Fibroblast of skin of back (primary cell): ENCODE measurements around the gene PTPRM.

ENCODE experiments used
- DNase-seq: peaks from one replicate; pipeline ENCODE4 v3.0.0-alpha.2; 2013

Gene PTPRM

GRCh38 chr18:7567474-7568425, 634 bp downstream of the PTPRM start:
- peak; percentile 67 for DNase-seq

GRCh38 chr18:7568426-7568825, 1.3 kb downstream of the PTPRM start:
- peak; percentile 43 for DNase-seq

- DNase-seq: no peak
Observed at GRCh38 chr18:7571626-7572025, 4.5 kb downstream of the PTPRM start.

DNA sequence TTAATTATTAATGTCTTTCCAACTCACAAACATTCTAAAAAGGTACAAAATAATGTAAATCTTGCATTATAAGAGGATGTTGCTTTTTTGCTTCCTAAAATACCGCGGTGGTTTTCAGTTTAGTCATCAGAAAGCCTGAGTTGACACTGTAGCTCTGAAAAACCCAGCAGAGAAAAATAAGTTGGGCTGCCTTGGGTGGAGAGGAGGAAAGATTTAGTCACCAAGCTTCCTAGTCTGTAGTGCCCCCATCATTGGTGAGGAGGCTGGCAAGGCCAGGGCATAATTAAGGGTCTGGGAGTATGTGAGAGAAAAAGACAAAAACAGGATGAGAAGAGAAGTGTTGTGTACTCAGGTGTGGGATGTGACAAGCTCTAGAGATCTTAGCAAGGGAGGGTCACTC, 5.7 kb downstream of the PTPRM start:
- DNase-seq: peak; percentile 77

- peak; percentile 76 for DNase-seq
Observed at GRCh38 chr18:7575465-7576028, 8.4 kb downstream of the PTPRM start.

GRCh38 chr18:7576077-7576476, 9.0 kb downstream of the PTPRM start:
- DNase-seq: no peak

DNA sequence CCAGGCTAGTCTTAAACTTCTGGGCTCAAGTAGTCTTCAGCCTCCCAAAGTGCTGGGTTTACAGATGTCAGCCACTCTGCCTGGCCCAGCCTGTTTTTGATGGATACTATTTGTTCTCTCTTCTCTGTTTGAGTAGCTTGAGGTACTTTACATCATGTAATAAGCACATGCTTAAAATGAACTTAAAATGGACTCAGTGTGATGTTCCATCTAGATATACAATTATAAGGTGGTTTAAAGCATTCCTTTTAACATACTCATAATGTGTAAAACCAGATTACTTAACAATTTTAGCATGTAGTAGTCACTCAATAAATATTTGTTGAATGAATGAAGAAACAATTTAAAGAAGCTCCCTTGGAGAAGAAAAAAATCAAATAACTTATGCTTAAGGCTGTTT, 9.6 kb downstream of the PTPRM start:
- peak; percentile 85 for DNase-seq

GRCh38 chr18:7577706-7578105, 10.6 kb downstream of the PTPRM start:
- DNase-seq: peak; percentile 98

DNA sequence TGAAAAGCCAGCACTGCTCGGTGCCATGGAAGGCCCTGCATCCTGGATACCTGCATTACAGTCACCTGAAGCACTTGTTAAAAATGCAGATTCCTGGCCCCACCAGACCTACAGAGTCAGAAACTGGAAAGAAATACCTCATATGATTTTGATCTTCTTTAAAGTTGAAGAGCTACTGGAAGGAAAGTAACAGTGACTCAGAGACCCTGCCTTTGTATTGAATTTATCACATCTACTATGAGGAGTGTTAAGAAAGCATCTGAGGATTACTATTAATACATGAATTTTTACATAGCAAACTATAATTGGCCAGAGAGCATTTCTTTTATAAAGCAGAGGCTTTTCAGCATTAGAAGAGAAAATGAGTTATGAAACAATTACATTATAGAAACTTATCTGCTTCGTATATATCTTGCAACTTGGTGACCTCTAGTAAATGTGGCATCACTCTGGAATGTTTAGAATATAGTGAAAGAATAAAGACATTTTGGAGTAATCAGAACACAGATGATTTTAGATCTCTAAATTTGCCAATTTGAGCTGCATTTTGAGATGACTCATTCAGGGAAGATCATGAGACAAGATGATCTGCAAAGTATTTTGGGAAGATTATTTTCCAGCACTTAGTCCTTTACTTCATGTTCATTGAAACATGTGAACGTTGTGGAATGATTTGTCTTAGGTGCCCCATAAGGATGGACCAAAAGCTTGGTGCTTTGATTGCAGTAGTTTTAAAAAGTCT, 12.2 kb downstream of the PTPRM start:
- DNase-seq: peak; percentile 46

DNA sequence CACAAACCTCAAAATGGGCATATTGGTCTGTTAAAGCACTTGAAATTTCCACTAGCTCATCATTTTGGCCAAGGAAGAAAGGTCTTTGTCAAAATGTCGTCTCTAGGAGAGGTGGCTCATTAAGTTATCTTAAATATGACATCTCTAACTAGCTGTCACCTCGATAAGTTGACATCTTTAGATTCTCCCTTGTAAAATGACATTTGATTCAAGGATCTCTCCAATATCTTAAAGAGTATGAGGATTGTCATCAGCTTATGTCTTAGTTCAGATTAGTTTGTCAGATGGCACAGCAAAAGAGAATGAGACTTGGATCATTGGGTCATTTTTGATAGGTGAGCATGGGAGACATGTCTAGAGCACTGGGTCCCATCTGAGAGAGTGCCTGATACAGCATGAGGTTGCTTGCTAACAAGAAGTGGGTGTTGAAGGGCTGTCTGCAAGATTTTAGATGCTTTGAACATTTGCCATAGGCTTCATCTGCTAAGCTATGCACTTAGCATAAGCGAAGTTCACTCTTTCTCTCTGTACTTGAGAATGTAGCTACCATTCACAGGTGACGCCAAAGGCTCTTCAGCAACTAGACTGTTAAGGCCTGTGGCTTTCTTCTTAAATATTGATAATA, 12.9 kb downstream of the PTPRM start:
- no peak for DNase-seq

GRCh38 chr18:7584646-7585275, 17.6 kb downstream of the PTPRM start:
- DNase-seq: no peak

DNA sequence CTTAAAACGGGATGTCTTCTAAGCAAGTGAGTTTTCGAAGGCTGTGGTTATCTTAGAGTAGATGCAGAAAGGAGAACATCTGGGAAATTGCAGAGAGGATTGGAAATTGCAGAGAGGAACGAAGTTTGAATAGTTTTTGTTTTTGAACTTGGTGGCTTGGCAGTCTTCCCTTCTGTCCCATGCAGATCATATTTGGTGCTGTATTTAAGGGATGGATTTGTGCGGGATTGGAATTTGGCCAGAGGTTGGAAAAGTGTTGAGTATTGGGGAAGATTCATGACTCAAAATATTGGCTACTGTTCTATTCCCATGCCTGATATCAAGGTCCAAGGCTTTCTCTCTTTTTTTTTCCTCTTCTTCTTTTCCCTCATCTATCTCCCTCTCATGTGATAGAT, 18.2 kb downstream of the PTPRM start:
- peak; percentile 63 for DNase-seq

DNA sequence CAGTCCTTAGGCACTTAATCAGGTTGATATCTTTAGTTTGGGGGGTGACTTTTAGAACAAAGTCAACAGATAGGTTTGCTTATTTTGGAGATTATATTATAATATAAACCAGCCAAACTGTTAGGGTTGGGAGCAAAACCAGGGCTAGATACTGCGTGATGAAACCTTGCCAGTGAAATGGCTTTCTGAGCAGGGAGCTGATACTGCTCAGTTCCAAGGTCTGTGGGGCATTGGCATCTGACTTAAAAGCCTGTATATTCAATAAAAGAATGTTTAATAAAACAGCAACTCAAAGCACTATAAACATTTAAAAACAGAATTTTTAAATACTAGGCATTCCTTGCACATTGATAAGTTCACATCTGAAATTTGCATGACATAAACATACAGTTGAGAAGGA, 19.3 kb downstream of the PTPRM start:
- no peak for DNase-seq

DNA sequence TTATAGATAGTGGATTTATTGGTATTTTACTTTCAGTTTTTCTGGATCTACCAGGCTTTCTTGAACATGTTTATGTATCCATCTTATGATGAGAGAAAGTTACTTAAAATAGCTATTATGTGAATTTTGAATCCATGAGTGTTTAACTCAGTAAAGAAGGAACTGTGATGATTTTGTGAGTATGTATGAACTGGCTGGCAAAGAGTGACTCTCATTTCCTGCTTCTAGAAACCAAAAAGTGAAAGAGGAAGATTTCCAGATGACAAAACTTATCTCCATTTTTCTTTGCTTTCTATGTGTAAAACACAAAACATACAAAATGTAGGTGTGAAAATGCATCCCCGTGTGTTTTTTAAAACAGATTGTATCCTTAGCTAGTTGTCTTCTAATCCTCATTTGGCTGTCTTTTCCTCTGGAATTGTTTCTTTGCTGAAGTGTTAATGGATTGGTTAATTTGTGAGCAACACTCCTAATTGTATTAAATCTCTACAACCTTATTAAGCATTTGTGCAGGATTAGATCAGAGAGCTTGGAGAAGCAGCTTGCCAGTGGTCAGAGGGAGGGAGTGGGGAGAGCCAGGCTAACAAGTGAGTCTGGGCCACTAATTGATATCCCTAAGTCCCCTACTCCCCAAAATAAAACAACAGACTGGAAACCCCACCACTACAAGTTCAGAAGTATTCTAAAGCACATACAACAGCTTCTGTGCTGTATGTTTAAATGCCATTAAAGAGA, 23.9 kb downstream of the PTPRM start:
- DNase-seq: peak; percentile 59

- DNase-seq: no peak
Observed at GRCh38 chr18:7592305-7593071, 25.4 kb downstream of the PTPRM start.

DNA sequence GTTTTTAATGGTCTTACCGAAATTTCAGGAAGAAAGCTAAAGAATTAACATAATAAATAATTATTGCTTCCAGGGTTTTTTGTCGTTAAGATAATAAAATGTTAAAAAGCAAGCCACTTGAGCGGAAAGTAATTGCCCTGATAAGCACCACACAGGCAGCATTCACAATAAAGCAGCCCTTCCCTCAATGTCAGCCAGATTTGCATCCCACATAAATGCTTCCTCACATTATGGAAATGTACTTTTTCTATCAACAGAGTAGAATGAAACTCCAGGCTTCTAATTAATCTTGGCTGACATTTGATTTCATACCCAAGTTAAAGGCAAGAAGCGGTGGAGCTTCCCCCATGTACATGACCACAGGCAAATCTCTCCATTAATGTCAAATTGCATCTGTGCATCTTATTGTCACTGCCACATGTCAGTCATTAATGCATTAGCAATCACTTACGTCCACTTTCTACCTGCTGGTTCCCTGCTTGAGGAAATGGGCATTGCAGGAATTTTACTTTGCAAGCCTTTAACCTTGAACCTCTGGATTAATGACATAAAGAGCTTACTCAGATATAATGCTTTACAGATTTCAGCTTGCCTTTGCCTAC, 26.2 kb downstream of the PTPRM start:
- no peak for DNase-seq

DNA sequence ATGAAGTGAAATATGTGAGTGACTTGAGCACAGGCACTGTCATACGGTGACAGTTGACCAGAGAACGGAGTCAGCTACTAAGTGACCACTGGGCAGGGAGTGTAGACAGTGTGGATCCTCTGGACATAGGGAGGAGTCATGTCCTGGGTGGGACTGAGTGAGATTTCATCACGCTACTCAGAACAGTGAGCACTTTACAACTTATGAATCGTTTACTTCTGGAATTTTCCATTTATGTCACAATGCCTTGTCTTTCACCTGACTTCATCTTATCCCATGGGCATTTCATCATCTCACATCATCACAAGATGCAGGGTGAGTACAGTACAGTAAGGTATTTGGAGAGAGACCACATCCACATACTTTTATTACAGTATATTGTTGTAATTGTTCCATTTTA, 29.0 kb downstream of the PTPRM start:
- DNase-seq: peak; percentile 37

DNA sequence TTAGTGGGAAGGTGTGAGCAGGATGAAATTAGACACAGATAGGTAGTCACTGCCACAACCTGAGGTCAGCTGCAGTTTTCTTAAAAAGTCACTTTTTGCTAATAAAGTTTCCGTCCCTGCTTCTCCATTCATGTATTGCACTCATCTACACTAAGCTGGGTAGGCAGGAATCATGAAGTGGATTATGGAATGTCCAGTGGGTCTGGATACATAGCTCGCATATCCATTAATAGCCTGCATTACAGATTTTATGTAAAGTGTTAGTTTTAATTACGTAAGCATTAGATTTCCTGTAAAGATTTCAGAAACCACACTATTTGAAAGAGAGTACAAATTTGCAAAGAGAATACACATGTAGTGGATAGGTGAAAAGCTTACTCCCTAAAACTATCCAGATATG, 30.4 kb downstream of the PTPRM start:
- no peak for DNase-seq

DNA sequence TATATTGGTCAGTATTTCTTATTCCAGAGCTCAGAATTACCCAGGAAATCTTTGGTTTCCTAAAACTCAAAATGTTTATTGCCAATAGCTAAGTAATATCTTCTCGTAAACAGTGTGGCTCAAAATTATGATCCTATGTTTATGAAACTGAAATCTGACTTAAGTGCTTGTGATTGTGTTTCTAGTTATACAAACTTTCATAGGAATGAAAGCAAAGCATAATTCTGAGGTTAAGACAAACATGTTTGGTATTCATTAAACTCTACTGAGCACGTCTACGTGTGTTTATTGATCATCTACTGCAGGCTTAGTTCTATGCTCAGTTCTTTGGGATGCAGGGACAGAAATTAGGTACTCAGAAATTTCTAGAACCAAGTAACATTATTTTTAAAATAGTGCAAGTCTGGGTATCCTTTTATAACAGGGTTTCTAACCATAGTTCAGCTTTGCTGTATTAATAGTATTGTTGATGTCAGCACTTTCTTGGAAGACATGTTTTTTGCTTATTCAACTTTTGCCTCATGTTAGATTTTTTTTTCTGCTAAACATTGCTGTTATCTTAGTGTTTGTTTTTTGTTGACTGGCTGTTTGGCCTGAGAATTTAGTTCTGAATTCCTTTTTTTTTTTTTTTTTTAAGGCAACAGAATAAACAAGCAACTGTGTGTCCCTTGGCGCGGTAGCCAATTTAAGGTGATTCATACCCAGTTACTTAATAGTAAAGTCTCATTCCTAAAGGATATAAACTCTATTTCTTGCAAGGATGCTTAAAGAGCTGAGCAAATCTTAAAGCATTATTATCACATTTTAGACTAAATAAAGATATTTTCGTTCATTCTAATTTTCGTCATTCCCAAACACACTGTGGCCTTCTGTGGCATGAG, 31.3 kb downstream of the PTPRM start:
- DNase-seq: peak; percentile 43
